AG09309 (cell line): ENCODE data around the gene ZC3H18.
"Not testable (repeated sequence)": the region's sequence is repeated elsewhere in the genome, so short reads cannot be mapped to it uniquely, and the experiment has no call there.

Source experiments
- DNase-seq: peaks from one replicate; pipeline ENCODE4 v3.0.0-alpha.2; 2010; ENCODE audit warnings: low read depth
- H3K4me3 ChIP-seq: 2 replicates; pipeline ENCODE4 v1.5.1; 2011; ENCODE audit warnings: mild to moderate bottlenecking, low read depth, low read length, moderate library complexity; ENCODE audit not compliant: control insufficient read depth
- CTCF ChIP-seq: IDR thresholded peaks from 2 replicates; pipeline ENCODE4 v1.5.1; 2011; ENCODE audit warnings: mild to moderate bottlenecking, low read depth, low read length, inconsistent platforms; ENCODE audit not compliant: insufficient read depth, control insufficient read depth; ENCODE audit errors: missing control alignments

ZC3H18 gene

DNA sequence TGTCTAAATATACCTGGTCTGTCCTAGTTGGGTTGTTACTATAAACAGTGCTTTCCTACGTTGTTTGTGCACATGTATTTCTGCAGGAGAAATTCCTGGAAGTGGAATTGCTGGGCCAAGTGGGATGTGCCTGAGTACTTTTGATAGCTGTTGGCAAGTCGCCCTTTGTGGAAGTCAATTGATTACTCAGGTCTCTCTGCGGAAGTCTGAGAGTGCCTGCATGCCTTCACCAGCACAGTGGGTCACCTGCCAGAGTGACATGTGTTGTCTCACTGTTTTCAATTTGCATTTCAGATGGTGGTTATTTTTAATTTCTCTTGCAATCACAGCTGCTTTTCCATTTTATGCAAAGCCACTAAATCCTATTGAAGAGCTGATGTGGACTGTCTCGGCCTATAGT lies 94.9 kb downstream of the ZC3H18 start:
- no peak overlapping the region for H3K4me3 ChIP-seq
- TF ChIP-seq CTCF, result no peak
- DNase-seq, result no peak

- H3K4me3 ChIP-seq, result no peak overlapping the region
- TF ChIP-seq CTCF, result no peak
- DNase-seq, result no peak
Observed at GRCh38 chr16:88665570-88665969, 95.4 kb downstream of the ZC3H18 start.

DNA sequence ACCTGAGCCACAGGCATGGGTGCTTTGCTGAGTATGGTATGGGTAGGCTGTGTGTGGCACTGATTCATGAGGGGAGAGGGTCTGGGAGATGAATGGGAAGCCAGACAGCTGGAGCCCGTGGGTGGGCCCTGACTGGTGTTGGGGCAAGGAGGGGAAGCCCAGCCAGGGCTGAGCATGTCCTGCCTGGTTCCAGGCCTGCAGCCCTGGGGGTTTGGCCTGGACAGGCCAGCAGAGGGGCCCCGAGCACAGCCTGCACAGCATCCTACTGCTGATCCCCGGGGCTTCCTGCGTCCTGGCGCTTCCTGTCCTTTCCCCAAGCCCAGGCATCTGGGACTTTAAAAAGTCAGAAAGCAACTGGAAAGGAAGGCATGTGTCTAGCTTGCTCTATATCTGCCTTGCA lies 97.3 kb downstream of the ZC3H18 start:
- DNase-seq, result no peak
- TF ChIP-seq CTCF, result no peak
- no peak overlapping the region for H3K4me3 ChIP-seq

DNA sequence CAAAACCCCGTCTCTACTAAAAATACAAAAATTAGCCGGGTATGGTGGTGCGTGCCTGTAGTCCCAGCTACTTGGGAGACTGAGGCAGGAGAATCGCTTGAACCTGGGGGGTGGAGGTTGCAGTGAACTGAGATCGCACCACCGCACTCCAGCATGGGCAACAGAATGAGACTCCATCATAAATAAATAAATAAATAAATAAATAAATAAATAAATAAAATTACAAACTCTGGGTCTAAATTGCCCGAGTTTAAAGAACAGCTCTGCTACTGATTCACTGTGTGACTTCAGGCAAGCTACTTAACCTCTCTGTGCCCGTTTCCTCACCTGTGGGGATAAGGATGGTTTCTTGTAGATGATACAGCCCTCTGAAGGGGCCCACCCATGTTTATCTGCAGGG lies 99.3 kb downstream of the ZC3H18 start:
- DNase-seq, H3K4me3 ChIP-seq: not testable (repeated sequence)

- DNase-seq, result no peak
- no peak for TF ChIP-seq CTCF
- H3K4me3 ChIP-seq, result no peak overlapping the region
Observed at GRCh38 chr16:88669980-88670379, 99.8 kb downstream of the ZC3H18 start.

DNA sequence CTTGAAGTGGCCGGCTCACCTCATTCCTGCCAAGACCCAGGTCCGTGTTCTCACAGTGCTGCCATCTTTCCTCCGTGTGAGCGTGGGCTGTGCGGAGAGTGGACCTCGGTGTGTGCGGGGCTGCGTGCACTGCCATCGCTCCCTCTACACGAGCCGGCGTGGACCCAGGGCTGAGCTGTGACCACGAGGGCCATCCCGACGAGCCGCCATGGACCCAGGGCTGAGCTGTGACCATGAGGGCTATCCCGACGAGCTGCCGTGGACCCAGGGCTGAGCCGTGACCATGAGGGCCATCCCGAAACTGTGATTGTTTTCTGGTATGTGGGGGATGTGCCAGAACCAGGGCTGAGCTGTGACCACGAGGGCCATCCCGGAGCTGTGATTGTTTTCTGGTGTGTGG lies 101.6 kb downstream of the ZC3H18 start:
- DNase-seq, result no peak
- TF ChIP-seq CTCF, result no peak
- no peak overlapping the region for H3K4me3 ChIP-seq

GRCh38 chr16:88672776-88673175 lies 102.6 kb downstream of the ZC3H18 start:
- no peak overlapping the region for H3K4me3 ChIP-seq
- DNase-seq, result no peak
- no peak for TF ChIP-seq CTCF
